ENCODE results near the gene TUT1.
A peak's percentile ranks its signal among the peaks of the same experiment; 100 is the strongest.

TUT1 gene

GRCh38 chr11:62543680-62544444 is 47.5 kb downstream of the TUT1 start:
- TF ChIP-seq CTCF (IDR thresholded peaks at IDR 0.05; ENCODE audit: low read depth, low read length): no peak
- peak overlapping the region; percentile 99 for H3K4me3 ChIP-seq (ENCODE audit: low read depth, low read length)

- peak; percentile 97 for TF ChIP-seq CTCF (IDR thresholded peaks at IDR 0.05; ENCODE audit: low read depth, low read length)
- H3K4me3 ChIP-seq (ENCODE audit: low read depth, low read length): peak overlapping the region; percentile 99
Observed at GRCh38 chr11:62542750-62543567, 48.4 kb downstream of the TUT1 start.

- TF ChIP-seq CTCF (IDR thresholded peaks at IDR 0.05; ENCODE audit: low read depth, low read length): no peak
- peak overlapping the region; percentile 99 for H3K4me3 ChIP-seq (ENCODE audit: low read depth, low read length)
Observed at GRCh38 chr11:62542111-62542745, 49.1 kb downstream of the TUT1 start.

GRCh38 chr11:62540804-62541701 is 50.3 kb downstream of the TUT1 start:
- peak overlapping the region; percentile 99 for H3K4me3 ChIP-seq (ENCODE audit: low read depth, low read length)

GRCh38 chr11:62539238-62539925 is 51.9 kb downstream of the TUT1 start:
- H3K4me3 ChIP-seq (ENCODE audit: low read depth, low read length): peak overlapping the region; percentile 44
- TF ChIP-seq CTCF (IDR thresholded peaks at IDR 0.05; ENCODE audit: low read depth, low read length): no peak

More at GRCh38 chr11:62540804-62541701, 50.3 kb downstream of the TUT1 start:
- TF ChIP-seq CTCF (IDR thresholded peaks at IDR 0.05; ENCODE audit: low read depth, low read length): no peak
